Thymus (tissue), 11 donors: ENCODE results near the gene SYT17. TPM values are rescaled to one million over a fixed set of nuclear protein-coding genes. Genes with fewer than 3 reads are reported as not detected.
"Not testable (repeated sequence)": the region's sequence is repeated elsewhere in the genome, so short reads cannot be mapped to it uniquely, and the experiment has no call there.

Experiments
- DNase-seq, 9 donors: peaks; one replicate each; pipeline ENCODE4 v3.0.0-alpha.2; 2013; ENCODE audit warnings: low spot score in 9 of 9, low read depth in 6 of 9, missing footprints in 1 of 9
- H3K27ac ChIP-seq, 2 donors: one replicate each; pipeline ENCODE4 v1.5.1; 2013; ENCODE audit warnings: control low read depth in 1 of 2, low read depth in 1 of 2, low read length in 1 of 2, mild to moderate bottlenecking in 1 of 2, moderate library complexity in 1 of 2
- H3K27me3 ChIP-seq, 2 donors: one replicate each; pipeline ENCODE4 v1.5.1; 2013; ENCODE audit warnings: low read length in 1 of 2; ENCODE audit not compliant: control insufficient read depth in 2 of 2, insufficient read depth in 1 of 2
- H3K36me3 ChIP-seq, 2 donors: one replicate each; pipeline ENCODE4 v1.5.1; 2013; ENCODE audit warnings: low read length in 1 of 2, mild to moderate bottlenecking in 1 of 2, moderate library complexity in 1 of 2; ENCODE audit not compliant: control insufficient read depth in 2 of 2, insufficient read depth in 2 of 2
- H3K4me1 ChIP-seq, 2 donors: one replicate each; pipeline ENCODE4 v1.5.1; 2013; ENCODE audit warnings: low read length in 2 of 2; ENCODE audit not compliant: control insufficient read depth in 2 of 2, insufficient read depth in 2 of 2
- H3K4me3 ChIP-seq, 2 donors: one replicate each; pipeline ENCODE4 v1.5.1; 2013; ENCODE audit warnings: low read length in 2 of 2, control low read depth in 1 of 2, mild to moderate bottlenecking in 1 of 2
- H3K9me3 ChIP-seq, 2 donors: one replicate each; pipeline ENCODE4 v1.5.1; 2013; ENCODE audit warnings: low read length in 1 of 2, mild to moderate bottlenecking in 1 of 2; ENCODE audit not compliant: control insufficient read depth in 2 of 2, insufficient read depth in 1 of 2
- WGBS: extraction: QIAGEN DNeasy Blood & Tissue Kit; methylation state at CpG from one replicate; pipeline ENCODE4 v1.1.7; 2013; 5-methylcytosine and 5-hydroxymethylcytosine counted together
- polyA plus RNA-seq: library from polyadenylated mRNA; stranded (reverse); fragments of 200-250 nt; gene quantifications from one replicate; pipeline ENCODE4 v1.2.3, GENCODE V29; 2013
- total RNA-seq: library from RNA; stranded (reverse); fragments of 120-200 nt; gene quantifications from one replicate; pipeline ENCODE4 v1.2.4, GENCODE V29; 2013
- donor health status: healthy.

The SYT17 gene
- total and polyA plus RNA-seq, 2 donors, result 0.38 to 0.52 TPM

GRCh38 chr16:19186408-19186807 is 18.4 kb downstream of the SYT17 start:
- H3K4me1 ChIP-seq, result no peaks in the 10 kb centered on the region
- no peaks in the 10 kb centered on the region for H3K9me3 ChIP-seq
- WGBS, result 97% methylated on average over 6 of the region's 6 CpGs
- no peaks in the 10 kb centered on the region for H3K27me3 ChIP-seq
- H3K27ac ChIP-seq, result no peak overlapping the region
- no peaks in the 10 kb centered on the region for H3K36me3 ChIP-seq
- no peak for DNase-seq
- H3K4me3 ChIP-seq, result no peak overlapping the region

DNA sequence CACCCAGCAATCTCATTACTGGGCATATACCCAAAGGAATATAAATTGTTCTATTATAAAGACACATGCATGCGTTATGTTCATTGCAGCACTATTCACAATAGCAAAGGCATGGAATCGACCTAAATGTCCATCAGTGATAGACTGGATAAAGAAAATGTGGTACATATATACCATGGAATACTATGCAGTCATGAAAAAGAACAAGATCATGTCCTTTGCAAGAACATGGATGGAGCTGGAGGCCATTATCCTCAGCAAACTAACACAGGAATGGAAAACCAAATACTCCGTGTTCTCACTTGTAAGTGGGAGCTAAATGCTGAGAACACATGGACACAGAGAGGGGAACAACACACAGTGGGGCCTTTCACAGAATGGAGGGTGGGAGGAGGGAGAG is 19.9 kb downstream of the SYT17 start:
- 87% methylated on average over 3 of the region's 3 CpGs for WGBS
- H3K4me3 ChIP-seq, H3K36me3 ChIP-seq, H3K4me1 ChIP-seq, H3K9me3 ChIP-seq, H3K27me3 ChIP-seq, H3K27ac ChIP-seq, DNase-seq: not testable (repeated sequence)

DNA sequence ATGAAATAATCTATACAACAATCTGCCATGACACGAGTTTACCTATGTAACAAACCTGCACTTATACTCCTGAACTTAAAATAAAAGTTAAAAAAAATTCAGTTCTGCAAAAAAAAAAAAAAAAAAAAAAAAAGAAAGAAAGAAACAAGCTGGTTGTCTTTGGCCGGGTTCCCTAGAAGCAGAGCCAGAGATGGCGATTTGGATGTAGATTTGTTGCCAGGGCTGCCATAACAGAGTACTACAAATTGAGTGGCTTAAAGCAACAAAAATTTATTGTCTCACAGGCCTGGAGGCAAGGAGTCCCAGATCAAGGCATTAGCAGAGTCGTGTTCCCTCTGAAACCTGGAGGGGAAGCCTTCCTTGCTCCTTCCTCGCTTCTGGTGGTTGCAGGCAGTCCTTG is 20.4 kb downstream of the SYT17 start:
- no peaks in the 10 kb centered on the region for H3K36me3 ChIP-seq
- no peaks in the 10 kb centered on the region for H3K9me3 ChIP-seq
- H3K27me3 ChIP-seq, result no peaks in the 10 kb centered on the region
- WGBS, result 86% methylated on average over 5 of the region's 5 CpGs
- no peak overlapping the region for H3K4me3 ChIP-seq
- H3K4me1 ChIP-seq, result no peaks in the 10 kb centered on the region
- no peak overlapping the region for H3K27ac ChIP-seq
- DNase-seq, result no peak

- no peak for DNase-seq
- Histone ChIP-seq H3K4me3 (no peak overlapping the region), H3K27me3 (no peaks in the 10 kb centered on the region), H3K27ac (no peak overlapping the region), H3K36me3 (no peaks in the 10 kb centered on the region), H3K9me3 (no peaks in the 10 kb centered on the region), H3K4me1 (no peaks in the 10 kb centered on the region)
- 98% methylated on average over 4 of the region's 4 CpGs for whole genome bisulfite sequencing
Observed at GRCh38 chr16:19192865-19193264, 24.8 kb downstream of the SYT17 start.

DNA sequence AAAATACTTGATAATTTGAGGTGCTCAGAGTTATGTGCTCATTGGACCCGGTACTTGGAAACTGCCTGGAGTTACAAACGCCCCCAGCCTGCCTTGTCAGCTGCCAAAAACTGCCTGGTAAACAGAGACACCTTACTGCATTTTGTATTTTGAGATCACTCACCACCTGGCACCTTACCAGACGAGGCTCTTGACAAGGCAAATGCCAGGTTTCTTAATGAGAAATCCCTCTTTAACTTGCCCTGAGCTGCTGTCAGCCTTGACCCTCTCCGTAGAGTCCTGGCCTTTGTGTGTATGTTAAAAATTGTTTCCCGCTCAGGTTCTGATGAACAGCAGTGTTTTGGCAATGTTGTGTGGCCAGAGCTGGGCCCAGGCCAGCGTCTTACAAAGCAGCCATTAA is 28.8 kb downstream of the SYT17 start:
- no peak overlapping the region for H3K27ac ChIP-seq
- no peaks in the 10 kb centered on the region for H3K36me3 ChIP-seq
- H3K9me3 ChIP-seq, result no peaks in the 10 kb centered on the region
- DNase-seq, result no peak
- H3K27me3 ChIP-seq, result no peaks in the 10 kb centered on the region
- H3K4me3 ChIP-seq, result no peak overlapping the region
- no peaks in the 10 kb centered on the region for H3K4me1 ChIP-seq
- 80% methylated on average over 6 of the region's 6 CpGs for WGBS

- Histone ChIP-seq H3K4me1 (no peaks in the 10 kb centered on the region), H3K36me3 (no peaks in the 10 kb centered on the region), H3K27ac (no peak overlapping the region), H3K9me3 (peaks cover 0 to 1% of the 10 kb centered on the region in 2 donors), H3K4me3 (no peak overlapping the region), H3K27me3 (no peaks in the 10 kb centered on the region)
- DNase-seq, result no peak
- WGBS, result 86% methylated on average over 12 of the region's 12 CpGs
Observed at GRCh38 chr16:19203374-19203966, 35.4 kb downstream of the SYT17 start.

DNA sequence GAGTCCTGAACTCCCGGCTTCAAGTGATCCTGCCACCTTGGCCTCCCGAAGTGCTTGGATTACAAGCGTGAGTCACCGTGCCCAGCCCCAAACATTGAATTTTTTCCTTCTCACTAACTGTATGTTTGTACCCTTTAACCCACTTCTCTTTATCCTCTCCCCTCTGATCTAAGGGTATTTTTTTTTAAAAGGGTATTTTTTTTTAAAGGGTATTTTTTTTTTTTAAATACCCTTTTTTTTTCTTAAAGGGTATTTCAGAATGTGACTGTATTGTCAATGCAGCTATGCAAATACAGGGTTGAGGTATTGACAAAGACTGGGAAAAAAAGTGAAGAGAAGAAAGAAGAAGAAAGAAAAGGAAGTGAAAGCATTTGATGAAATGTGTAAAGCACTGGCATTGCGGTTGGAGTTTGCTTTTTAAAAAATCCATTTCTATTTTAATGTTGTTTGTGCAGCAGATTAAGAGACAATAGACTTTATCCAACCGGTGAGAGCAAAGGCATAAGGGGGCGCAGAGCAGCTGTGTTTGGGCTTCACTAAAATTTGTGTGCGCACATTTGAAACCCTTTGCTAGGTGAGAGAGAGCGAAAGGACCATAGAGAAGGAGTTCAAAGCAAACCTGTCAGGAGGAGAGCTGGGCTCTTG is 42.4 kb downstream of the SYT17 start:
- Histone ChIP-seq H3K27me3 (no peaks in the 10 kb centered on the region), H3K27ac (no peak overlapping the region), H3K36me3 (no peaks in the 10 kb centered on the region), H3K4me1 (no peaks in the 10 kb centered on the region), H3K9me3 (no peaks in the 10 kb centered on the region), H3K4me3 (no peak overlapping the region)
- 87% methylated on average over 9 of the region's 9 CpGs for WGBS
- DNase-seq, result no peak

DNA sequence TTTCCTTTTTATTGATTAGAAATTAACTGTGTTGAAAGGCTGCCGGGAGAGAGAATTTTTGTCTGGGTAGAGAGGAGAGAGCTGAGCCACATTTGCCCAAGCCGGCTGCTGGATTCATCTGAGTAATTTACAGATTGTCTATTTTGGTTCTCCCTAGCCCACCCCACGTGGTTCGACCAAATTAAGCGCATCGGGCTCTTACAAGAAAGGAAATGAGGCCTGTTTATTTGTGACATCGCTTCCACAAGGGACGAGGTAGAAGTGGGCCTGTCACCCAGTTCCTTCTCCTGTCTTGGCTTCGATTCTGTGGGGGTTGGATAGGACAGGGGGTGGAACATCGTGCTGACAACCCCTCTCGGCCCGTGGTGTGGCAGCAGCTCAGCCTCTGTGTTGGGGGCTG is 42.9 kb downstream of the SYT17 start:
- no peak for DNase-seq

DNA sequence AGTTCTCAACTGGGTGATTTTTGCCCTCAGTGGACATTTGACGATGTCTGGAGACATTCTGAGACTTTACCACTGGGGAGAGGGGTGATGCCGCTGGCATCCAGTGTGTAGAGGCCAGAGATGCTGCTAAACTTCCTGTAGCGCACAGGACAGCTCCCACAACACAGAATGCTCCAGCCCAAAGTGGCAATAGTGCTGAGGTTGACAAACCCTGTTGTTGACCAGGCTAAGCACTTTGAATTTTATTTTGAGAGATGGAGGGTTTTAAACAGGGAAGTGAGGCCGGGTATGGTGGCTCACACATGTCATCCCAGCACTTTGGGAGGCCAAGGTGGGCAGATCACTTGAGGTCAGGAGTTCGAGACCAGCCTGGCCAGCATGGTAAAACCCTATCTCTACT is 44.0 kb downstream of the SYT17 start:
- Histone ChIP-seq H3K36me3 (no peaks in the 10 kb centered on the region), H3K4me1 (no peaks in the 10 kb centered on the region), H3K4me3 (no peak overlapping the region), H3K27ac (no peak overlapping the region), H3K9me3 (no peaks in the 10 kb centered on the region), H3K27me3 (no peaks in the 10 kb centered on the region)
- no peak for DNase-seq
- WGBS, result 88% methylated on average over 5 of the region's 5 CpGs

More for the DNA sequence above, 42.9 kb downstream of the SYT17 start:
- Histone ChIP-seq H3K27me3 (no peaks in the 10 kb centered on the region), H3K4me3 (no peak overlapping the region), H3K36me3 (no peaks in the 10 kb centered on the region), H3K27ac (no peak overlapping the region), H3K9me3 (no peaks in the 10 kb centered on the region), H3K4me1 (no peaks in the 10 kb centered on the region)
- 71% methylated on average over 12 of the region's 12 CpGs for WGBS
